WTC11 (cell line): Measurements from ENCODE around the gene AKAP13.

Source experiments
- TEAD4 ChIP-seq: sonication (generic); formaldehyde crosslinking; IDR thresholded peaks from 2 replicates; pipeline ENCODE4 v1.8.0; 2022; ENCODE audit warnings: mild to moderate bottlenecking, missing genetic modification reagents
- TF ChIP-seq, protein P1 (sequence below): sonication (generic); formaldehyde crosslinking; IDR thresholded peaks from 2 replicates; pipeline ENCODE4 v1.8.1; 2022; ENCODE audit warnings: low read depth, missing genetic modification reagents, borderline replicate concordance
- TF ChIP-seq, protein P2 (sequence below): sonication (generic); formaldehyde crosslinking; IDR thresholded peaks from 2 replicates; pipeline ENCODE4 v1.8.0; 2022; ENCODE audit warnings: missing genetic modification reagents
- TF ChIP-seq, protein P3 (sequence below): fragments of 200-600 bp; IDR thresholded peaks from 2 replicates; pipeline ENCODE4 v1.8.0; 2022; ENCODE audit warnings: antibody characterized with exemption

DNA sequence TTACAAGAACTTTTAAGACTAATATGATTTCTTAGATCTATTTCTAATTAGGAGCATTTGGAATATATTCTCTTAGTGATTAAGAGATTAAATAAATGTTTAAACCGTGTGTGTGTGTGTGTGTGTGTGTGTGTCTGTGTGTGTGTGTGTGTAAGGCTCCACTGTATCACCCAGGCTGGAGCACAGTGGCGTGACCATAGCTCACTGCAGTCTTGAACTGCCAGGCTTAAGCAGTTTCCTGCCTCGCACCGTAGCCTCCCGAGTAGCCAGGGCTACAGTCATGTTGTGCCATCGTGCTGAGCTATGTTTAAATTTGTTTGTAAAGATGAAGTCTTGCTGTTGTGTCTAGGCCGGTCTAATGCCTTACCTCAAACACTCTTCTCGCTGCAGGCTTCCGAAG, 305.0 kb downstream of the AKAP13 start:
- TF ChIP-seq, protein P1, sequence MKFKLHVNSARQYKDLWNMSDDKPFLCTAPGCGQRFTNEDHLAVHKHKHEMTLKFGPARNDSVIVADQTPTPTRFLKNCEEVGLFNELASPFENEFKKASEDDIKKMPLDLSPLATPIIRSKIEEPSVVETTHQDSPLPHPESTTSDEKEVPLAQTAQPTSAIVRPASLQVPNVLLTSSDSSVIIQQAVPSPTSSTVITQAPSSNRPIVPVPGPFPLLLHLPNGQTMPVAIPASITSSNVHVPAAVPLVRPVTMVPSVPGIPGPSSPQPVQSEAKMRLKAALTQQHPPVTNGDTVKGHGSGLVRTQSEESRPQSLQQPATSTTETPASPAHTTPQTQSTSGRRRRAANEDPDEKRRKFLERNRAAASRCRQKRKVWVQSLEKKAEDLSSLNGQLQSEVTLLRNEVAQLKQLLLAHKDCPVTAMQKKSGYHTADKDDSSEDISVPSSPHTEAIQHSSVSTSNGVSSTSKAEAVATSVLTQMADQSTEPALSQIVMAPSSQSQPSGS (CRISPR knock-in tag): no peak
- TF ChIP-seq, protein P2, sequence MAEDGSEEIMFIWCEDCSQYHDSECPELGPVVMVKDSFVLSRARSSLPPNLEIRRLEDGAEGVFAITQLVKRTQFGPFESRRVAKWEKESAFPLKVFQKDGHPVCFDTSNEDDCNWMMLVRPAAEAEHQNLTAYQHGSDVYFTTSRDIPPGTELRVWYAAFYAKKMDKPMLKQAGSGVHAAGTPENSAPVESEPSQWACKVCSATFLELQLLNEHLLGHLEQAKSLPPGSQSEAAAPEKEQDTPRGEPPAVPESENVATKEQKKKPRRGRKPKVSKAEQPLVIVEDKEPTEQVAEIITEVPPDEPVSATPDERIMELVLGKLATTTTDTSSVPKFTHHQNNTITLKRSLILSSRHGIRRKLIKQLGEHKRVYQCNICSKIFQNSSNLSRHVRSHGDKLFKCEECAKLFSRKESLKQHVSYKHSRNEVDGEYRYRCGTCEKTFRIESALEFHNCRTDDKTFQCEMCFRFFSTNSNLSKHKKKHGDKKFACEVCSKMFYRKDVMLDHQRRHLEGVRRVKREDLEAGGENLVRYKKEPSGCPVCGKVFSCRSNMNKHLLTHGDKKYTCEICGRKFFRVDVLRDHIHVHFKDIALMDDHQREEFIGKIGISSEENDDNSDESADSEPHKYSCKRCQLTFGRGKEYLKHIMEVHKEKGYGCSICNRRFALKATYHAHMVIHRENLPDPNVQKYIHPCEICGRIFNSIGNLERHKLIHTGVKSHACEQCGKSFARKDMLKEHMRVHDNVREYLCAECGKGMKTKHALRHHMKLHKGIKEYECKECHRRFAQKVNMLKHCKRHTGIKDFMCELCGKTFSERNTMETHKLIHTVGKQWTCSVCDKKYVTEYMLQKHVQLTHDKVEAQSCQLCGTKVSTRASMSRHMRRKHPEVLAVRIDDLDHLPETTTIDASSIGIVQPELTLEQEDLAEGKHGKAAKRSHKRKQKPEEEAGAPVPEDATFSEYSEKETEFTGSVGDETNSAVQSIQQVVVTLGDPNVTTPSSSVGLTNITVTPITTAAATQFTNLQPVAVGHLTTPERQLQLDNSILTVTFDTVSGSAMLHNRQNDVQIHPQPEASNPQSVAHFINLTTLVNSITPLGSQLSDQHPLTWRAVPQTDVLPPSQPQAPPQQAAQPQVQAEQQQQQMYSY: no peak
- TF ChIP-seq, protein P3, sequence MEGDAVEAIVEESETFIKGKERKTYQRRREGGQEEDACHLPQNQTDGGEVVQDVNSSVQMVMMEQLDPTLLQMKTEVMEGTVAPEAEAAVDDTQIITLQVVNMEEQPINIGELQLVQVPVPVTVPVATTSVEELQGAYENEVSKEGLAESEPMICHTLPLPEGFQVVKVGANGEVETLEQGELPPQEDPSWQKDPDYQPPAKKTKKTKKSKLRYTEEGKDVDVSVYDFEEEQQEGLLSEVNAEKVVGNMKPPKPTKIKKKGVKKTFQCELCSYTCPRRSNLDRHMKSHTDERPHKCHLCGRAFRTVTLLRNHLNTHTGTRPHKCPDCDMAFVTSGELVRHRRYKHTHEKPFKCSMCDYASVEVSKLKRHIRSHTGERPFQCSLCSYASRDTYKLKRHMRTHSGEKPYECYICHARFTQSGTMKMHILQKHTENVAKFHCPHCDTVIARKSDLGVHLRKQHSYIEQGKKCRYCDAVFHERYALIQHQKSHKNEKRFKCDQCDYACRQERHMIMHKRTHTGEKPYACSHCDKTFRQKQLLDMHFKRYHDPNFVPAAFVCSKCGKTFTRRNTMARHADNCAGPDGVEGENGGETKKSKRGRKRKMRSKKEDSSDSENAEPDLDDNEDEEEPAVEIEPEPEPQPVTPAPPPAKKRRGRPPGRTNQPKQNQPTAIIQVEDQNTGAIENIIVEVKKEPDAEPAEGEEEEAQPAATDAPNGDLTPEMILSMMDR: no peak
- TF ChIP-seq TEAD4 (CRISPR knock-in tag): no peak
